Upper lobe of left lung (tissue), 6 donors: ENCODE results near the gene SIRT1. TPM values are rescaled to one million over a fixed set of nuclear protein-coding genes. Genes with fewer than 3 reads are reported as not detected.

Source experiments
- ATAC-seq, 2 donors: fragments of 200-7000 bp; cut with Tn5 transposase; one replicate each; pipeline ENCODE4 v1.9.1; 2022; ENCODE audit warnings: mild to moderate bottlenecking in 2 of 2, moderate library complexity in 2 of 2; ENCODE audit not compliant: low FRiP score in 2 of 2
- DNase-seq, 2 donors: peaks; one replicate each; pipeline ENCODE4 v3.0.0-alpha.2; 2019 to 2020
- H3K27ac ChIP-seq, 4 donors: fragments of 200-600 bp; sonication (generic); one replicate each; pipeline ENCODE4 v1.5.1; 2016 to 2019
- H3K27me3 ChIP-seq, 4 donors: fragments of 200-600 bp; sonication (generic); one replicate each; pipeline ENCODE4 v1.5.1; 2017 to 2019
- H3K36me3 ChIP-seq, 4 donors: fragments of 200-600 bp; sonication (generic); one replicate each; pipeline ENCODE4 v1.5.1; 2016 to 2019
- H3K4me1 ChIP-seq, 4 donors: fragments of 200-600 bp; sonication (generic); one replicate each; pipeline ENCODE4 v1.5.1; 2018 to 2019
- H3K4me3 ChIP-seq, 4 donors: fragments of 200-600 bp; sonication (generic); one replicate each; pipeline ENCODE4 v1.5.1; 2017 to 2019; ENCODE audit warnings: mild to moderate bottlenecking in 2 of 4, moderate library complexity in 1 of 4
- H3K9me3 ChIP-seq, 4 donors: fragments of 200-600 bp; sonication (generic); one replicate each; pipeline ENCODE4 v1.5.1; 2018 to 2019
- EP300 ChIP-seq, 4 donors: sonication (generic); formaldehyde crosslinking; IDR thresholded peaks; one replicate each; pipeline ENCODE4 v1.5.1; 2017; ENCODE audit warnings: antibody characterized with exemption in 4 of 4, control low read depth in 2 of 4
- POLR2A ChIP-seq, 4 donors: fragments of 450-650 bp; IDR thresholded peaks; one replicate each; pipeline ENCODE4 v1.5.1; 2016 to 2017; ENCODE audit warnings: antibody characterized with exemption in 4 of 4, mild to moderate bottlenecking in 2 of 4
- POLR2AphosphoS5 ChIP-seq, 2 donors: sonication (generic); formaldehyde crosslinking; IDR thresholded peaks; one replicate each; pipeline ENCODE4 v1.5.1; 2017; ENCODE audit warnings: antibody characterized with exemption in 2 of 2
- WGBS, 2 donors: methylation state at CpG; one replicate each; pipeline ENCODE4 v1.1.5; 2017 to 2018; 5-methylcytosine and 5-hydroxymethylcytosine counted together
- total RNA-seq, 6 donors: library from RNA; depleted of rRNA in 4 of 6; stranded (reverse); fragments of >200 nt in 4 of 6; gene quantifications; one replicate each; pipeline versions ENCODE4 v1.1.0 to v1.2.1, GENCODE V29; 2016 to 2021
- TF ChIP-seq, protein P1 (sequence below), 6 experiments: fragments of 450-650 bp in 4 of 6; fragments of 200-600 bp in 2 of 6; sonication (generic) in 2 of 6; IDR thresholded peaks; one replicate each; pipeline ENCODE4 v1.5.1; 2016 to 2019; ENCODE audit warnings: antibody characterized with exemption in 6 of 6
- donor health status: DM: no; HTN: no; CAD: no; lungs with moderate emphysema.
- donor health status: DM: no; HTN: yes; CAD: no; lungs with severe emphysema.

The SIRT1 gene
- total RNA-seq, 6 donors from 2014 or later: 10.1 to 37.7 (median 18.7) TPM

DNA sequence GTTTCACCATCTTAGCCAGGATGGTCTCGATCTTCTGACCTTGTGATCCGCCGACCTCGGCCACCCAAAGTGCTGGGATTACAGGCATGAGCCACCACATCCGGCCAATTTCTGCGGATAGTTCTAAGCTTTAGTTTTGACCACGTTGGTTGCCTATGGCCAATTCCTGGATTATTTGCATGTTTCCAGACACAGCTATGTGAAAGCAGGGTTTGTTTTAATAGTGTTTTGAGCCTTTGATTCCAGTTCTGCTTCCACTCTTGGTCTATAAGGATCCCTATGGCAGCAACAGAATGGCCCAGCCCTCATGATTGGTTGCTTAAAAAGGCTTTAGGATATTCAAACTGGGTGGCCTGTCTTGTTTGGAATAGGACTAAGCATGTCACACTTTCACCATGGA is 19.1 kb downstream of the SIRT1 start:
- 90 to 97% methylated on average over 7 of the region's 7 CpGs for WGBS, 2 donors
- Histone ChIP-seq H3K9me3 (no peaks in the 10 kb centered on the region), H3K36me3 (peaks cover 19 to 85% (median 32%) of the 10 kb centered on the region in 4 donors)

DNA sequence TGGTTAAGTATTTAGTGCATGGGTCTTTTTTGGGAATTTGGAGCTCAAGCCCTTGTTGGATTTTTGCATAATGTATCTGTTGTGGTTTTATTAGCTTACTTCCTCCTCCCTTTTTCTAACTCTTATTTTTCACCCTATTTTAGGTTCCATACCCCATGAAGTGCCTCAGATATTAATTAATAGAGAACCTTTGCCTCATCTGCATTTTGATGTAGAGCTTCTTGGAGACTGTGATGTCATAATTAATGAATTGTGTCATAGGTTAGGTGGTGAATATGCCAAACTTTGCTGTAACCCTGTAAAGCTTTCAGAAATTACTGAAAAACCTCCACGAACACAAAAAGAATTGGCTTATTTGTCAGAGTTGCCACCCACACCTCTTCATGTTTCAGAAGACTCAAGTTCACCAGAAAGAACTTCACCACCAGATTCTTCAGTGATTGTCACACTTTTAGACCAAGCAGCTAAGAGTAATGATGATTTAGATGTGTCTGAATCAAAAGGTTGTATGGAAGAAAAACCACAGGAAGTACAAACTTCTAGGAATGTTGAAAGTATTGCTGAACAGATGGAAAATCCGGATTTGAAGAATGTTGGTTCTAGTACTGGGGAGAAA is 28.0 kb downstream of the SIRT1 start:
- Histone ChIP-seq H3K4me1 (no peaks in the 10 kb centered on the region), H3K36me3 (peaks cover 44 to 97% (median 54%) of the 10 kb centered on the region in 4 donors), H3K27ac (no peak overlapping the region), H3K4me3 (no peak overlapping the region), H3K9me3 (no peaks in the 10 kb centered on the region), H3K27me3 (no peaks in the 10 kb centered on the region)
- 83 to 87% methylated on average over 2 of the region's 2 CpGs for WGBS, 2 donors
- TF ChIP-seq EP300 (IDR thresholded peaks at IDR 0.05) (no peak), POLR2AphosphoS5 (IDR thresholded peaks at IDR 0.05) (no peak), POLR2A (IDR thresholded peaks at IDR 0.05) (no peak)
- TF ChIP-seq, protein P1, sequence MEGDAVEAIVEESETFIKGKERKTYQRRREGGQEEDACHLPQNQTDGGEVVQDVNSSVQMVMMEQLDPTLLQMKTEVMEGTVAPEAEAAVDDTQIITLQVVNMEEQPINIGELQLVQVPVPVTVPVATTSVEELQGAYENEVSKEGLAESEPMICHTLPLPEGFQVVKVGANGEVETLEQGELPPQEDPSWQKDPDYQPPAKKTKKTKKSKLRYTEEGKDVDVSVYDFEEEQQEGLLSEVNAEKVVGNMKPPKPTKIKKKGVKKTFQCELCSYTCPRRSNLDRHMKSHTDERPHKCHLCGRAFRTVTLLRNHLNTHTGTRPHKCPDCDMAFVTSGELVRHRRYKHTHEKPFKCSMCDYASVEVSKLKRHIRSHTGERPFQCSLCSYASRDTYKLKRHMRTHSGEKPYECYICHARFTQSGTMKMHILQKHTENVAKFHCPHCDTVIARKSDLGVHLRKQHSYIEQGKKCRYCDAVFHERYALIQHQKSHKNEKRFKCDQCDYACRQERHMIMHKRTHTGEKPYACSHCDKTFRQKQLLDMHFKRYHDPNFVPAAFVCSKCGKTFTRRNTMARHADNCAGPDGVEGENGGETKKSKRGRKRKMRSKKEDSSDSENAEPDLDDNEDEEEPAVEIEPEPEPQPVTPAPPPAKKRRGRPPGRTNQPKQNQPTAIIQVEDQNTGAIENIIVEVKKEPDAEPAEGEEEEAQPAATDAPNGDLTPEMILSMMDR (IDR thresholded peaks at IDR 0.05): no peak
- ATAC-seq (no peak), DNase-seq (no peak)

More for the DNA sequence above, 19.1 kb downstream of the SIRT1 start:
- DNase-seq (no peak), ATAC-seq (no peak)
- TF ChIP-seq POLR2AphosphoS5 (IDR thresholded peaks at IDR 0.05) (no peak), EP300 (IDR thresholded peaks at IDR 0.05) (no peak), POLR2A (IDR thresholded peaks at IDR 0.05) (no peak)
- TF ChIP-seq, protein P1 (IDR thresholded peaks at IDR 0.05): no peak
- no peak overlapping the region for H3K4me3 ChIP-seq
- H3K4me1 ChIP-seq: no peaks in the 10 kb centered on the region
- no peaks in the 10 kb centered on the region for H3K27me3 ChIP-seq
- no peak overlapping the region for H3K27ac ChIP-seq

- WGBS, 2 donors: 85% methylated on average over 8 of the region's 8 CpGs
- peak; percentile 12 to 85 for ATAC-seq
- H3K27ac ChIP-seq: no peak overlapping the region
Measured at GRCh38 chr10:67914777-67915340, 30.4 kb downstream of the SIRT1 start.

GRCh38 chr10:67917169-67917568 is 32.7 kb downstream of the SIRT1 start:
- no peak for ATAC-seq
- Histone ChIP-seq H3K27me3 (no peaks in the 10 kb centered on the region), H3K9me3 (no peaks in the 10 kb centered on the region), H3K4me1 (no peaks in the 10 kb centered on the region), H3K36me3 (peaks cover 15 to 68% (median 22%) of the 10 kb centered on the region in 4 donors), H3K4me3 (no peak overlapping the region), H3K27ac (no peak overlapping the region)
- DNase-seq: no peak
- TF ChIP-seq POLR2AphosphoS5 (IDR thresholded peaks at IDR 0.05) (no peak), POLR2A (IDR thresholded peaks at IDR 0.05) (no peak), EP300 (IDR thresholded peaks at IDR 0.05) (no peak)
- TF ChIP-seq, protein P1 (IDR thresholded peaks at IDR 0.05): no peak
- WGBS, 2 donors: 84 to 93% methylated on average over 2 of the region's 2 CpGs

More at GRCh38 chr10:67914777-67915340, 30.4 kb downstream of the SIRT1 start:
- TF ChIP-seq EP300 (IDR thresholded peaks at IDR 0.05): no peak
- no peak for TF ChIP-seq POLR2A (IDR thresholded peaks at IDR 0.05)
- TF ChIP-seq POLR2AphosphoS5 (IDR thresholded peaks at IDR 0.05): no peak
- TF ChIP-seq, protein P1 (IDR thresholded peaks at IDR 0.05): no peak
- H3K4me3 ChIP-seq: no peak overlapping the region
- H3K36me3 ChIP-seq: peaks cover 22 to 91% (median 33%) of the 10 kb centered on the region in 4 donors
- no peaks in the 10 kb centered on the region for H3K4me1 ChIP-seq
- no peaks in the 10 kb centered on the region for H3K9me3 ChIP-seq
- peak in 1 of 2 donors; percentile 55 for DNase-seq
- H3K27me3 ChIP-seq: no peaks in the 10 kb centered on the region
